GM21423 (cell line): ENCODE data around the gene ANKDD1A.

Source experiments
- ATAC-seq: cut with Tn5 transposase; IDR thresholded peaks from one replicate; pipeline ENCODE4 v1.9.1; 2021; ENCODE audit warnings: mild to moderate bottlenecking, moderate library complexity; ENCODE audit not compliant: unreplicated experiment

The ANKDD1A gene

GRCh38 chr15:64960153-64960552 is 48.5 kb downstream of the ANKDD1A start:
- no peak for ATAC-seq

- no peak for ATAC-seq
Measured at GRCh38 chr15:64961013-64961412, 49.3 kb downstream of the ANKDD1A start.

GRCh38 chr15:64969401-64969800 is 57.7 kb downstream of the ANKDD1A start:
- no peak for ATAC-seq

- ATAC-seq = no peak
Measured at GRCh38 chr15:64970698-64971097, 59.0 kb downstream of the ANKDD1A start.

GRCh38 chr15:64975390-64975789 is 63.7 kb downstream of the ANKDD1A start:
- no peak for ATAC-seq

- ATAC-seq = no peak
Measured at GRCh38 chr15:64979252-64979710, 67.6 kb downstream of the ANKDD1A start.

- ATAC-seq = no peak
Measured at GRCh38 chr15:64981812-64982431, 70.2 kb downstream of the ANKDD1A start.

- no peak for ATAC-seq
Measured at GRCh38 chr15:64982472-64982871, 70.8 kb downstream of the ANKDD1A start.

- ATAC-seq = no peak
Measured at GRCh38 chr15:64985366-64986033, 73.8 kb downstream of the ANKDD1A start.

GRCh38 chr15:64987136-64987535 is 75.4 kb downstream of the ANKDD1A start:
- ATAC-seq = no peak

GRCh38 chr15:64989416-64990167 is 77.9 kb downstream of the ANKDD1A start, which contains the start of gene SPG21:
Gene SPG21, minus strand, starts transcription at chr15:64989914. Its CDS starts 6,345 bp downstream, at chr15:64983569.
- peak; percentile 94 for ATAC-seq

- ATAC-seq = no peak
Measured at GRCh38 chr15:64990168-64990470, 78.4 kb downstream of the ANKDD1A start.

GRCh38 chr15:64991536-64992135 is 79.9 kb downstream of the ANKDD1A start:
- ATAC-seq = no peak

- ATAC-seq = no peak
Measured at GRCh38 chr15:64993290-64993689, 81.6 kb downstream of the ANKDD1A start.

- no peak for ATAC-seq
Measured at GRCh38 chr15:64997066-64997465, 85.4 kb downstream of the ANKDD1A start.

- ATAC-seq = no peak
Measured at GRCh38 chr15:64997745-64998375, 86.2 kb downstream of the ANKDD1A start.

- no peak for ATAC-seq
Measured at GRCh38 chr15:65004993-65005392, 93.3 kb downstream of the ANKDD1A start.

GRCh38 chr15:65006876-65007275 is 95.2 kb downstream of the ANKDD1A start:
- ATAC-seq = no peak
